Karpas-422 (cell line): ENCODE data around the gene PCDHGB7. TPM values are rescaled to one million over a fixed set of nuclear protein-coding genes. Genes with fewer than 3 reads are reported as not detected.
"Not testable (repeated sequence)": the region's sequence is repeated elsewhere in the genome, so short reads cannot be mapped to it uniquely, and the experiment has no call there.

ENCODE experiments used
- DNase-seq: peaks from one replicate; pipeline ENCODE4 v3.0.0-alpha.2; 2015
- H2AFZ ChIP-seq: fragments of 200-600 bp; sonication (generic); 2 replicates; pipeline ENCODE4 v1.6.1; 2014; ENCODE audit warnings: antibody characterized with exemption, low read length, mixed read lengths
- H3K27ac ChIP-seq: fragments of 200-600 bp; sonication (generic); 2 replicates; pipeline ENCODE4 v1.5.1; 2014; ENCODE audit warnings: mild to moderate bottlenecking, low read length, moderate library complexity
- H3K27me3 ChIP-seq: fragments of 200-600 bp; sonication (generic); 2 replicates; pipeline ENCODE4 v1.6.1; 2014; ENCODE audit warnings: low read length, mixed read lengths
- H3K36me3 ChIP-seq: fragments of 200-600 bp; sonication (generic); 2 replicates; pipeline ENCODE4 v1.6.1; 2014; ENCODE audit warnings: low read length, mixed read lengths; ENCODE audit not compliant: insufficient read depth
- H3K4me1 ChIP-seq: fragments of 200-600 bp; sonication (generic); 2 replicates; pipeline ENCODE4 v1.6.1; 2014; ENCODE audit warnings: mild to moderate bottlenecking, low read length, mixed read lengths
- H3K4me2 ChIP-seq: fragments of 200-600 bp; sonication (generic); 2 replicates; pipeline ENCODE4 v1.6.1; 2014; ENCODE audit warnings: low read length, low read depth, mild to moderate bottlenecking; ENCODE audit not compliant: poor library complexity, severe bottlenecking
- H3K4me3 ChIP-seq: fragments of 200-600 bp; sonication (generic); 2 replicates; pipeline ENCODE4 v1.5.1; 2014; ENCODE audit warnings: mild to moderate bottlenecking, antibody characterized with exemption, low read length, mixed read lengths
- H3K79me2 ChIP-seq: fragments of 200-600 bp; sonication (generic); 2 replicates; pipeline ENCODE4 v1.6.1; 2014; ENCODE audit warnings: mild to moderate bottlenecking, low read length, mixed read lengths
- H3K9ac ChIP-seq: fragments of 200-600 bp; sonication (generic); 2 replicates; pipeline ENCODE4 v1.6.0; 2014; ENCODE audit warnings: low read length
- H3K9me2 ChIP-seq: fragments of 200-600 bp; sonication (generic), shearing (Covaris generic); replicated peaks from 2 replicates; pipeline ENCODE4 v1.6.0; 2014; ENCODE audit warnings: mild to moderate bottlenecking, low read length, moderate library complexity; ENCODE audit not compliant: insufficient read depth
- H3K9me3 ChIP-seq: fragments of 300-700, 200-600 bp; sonication (generic); 2 replicates; pipeline ENCODE4 v1.6.1; 2014; ENCODE audit warnings: low read length, mixed read lengths
- H4K20me1 ChIP-seq: fragments of 200-600 bp; sonication (generic); 2 replicates; pipeline ENCODE4 v1.6.1; 2014; ENCODE audit warnings: mild to moderate bottlenecking, antibody characterized with exemption, low read length, low read depth; ENCODE audit not compliant: insufficient read depth
- total RNA-seq: library from RNA; depleted of rRNA; stranded (reverse); fragments of >200 nt; shearing (Covaris generic); gene quantifications from 2 replicates; pipeline ENCODE4 v1.2.3, GENCODE V29; 2014; ENCODE audit warnings: low replicate concordance

Gene PCDHGB7
- total RNA-seq, 1 experiment from 2014 or later, result 6.3 TPM

DNA sequence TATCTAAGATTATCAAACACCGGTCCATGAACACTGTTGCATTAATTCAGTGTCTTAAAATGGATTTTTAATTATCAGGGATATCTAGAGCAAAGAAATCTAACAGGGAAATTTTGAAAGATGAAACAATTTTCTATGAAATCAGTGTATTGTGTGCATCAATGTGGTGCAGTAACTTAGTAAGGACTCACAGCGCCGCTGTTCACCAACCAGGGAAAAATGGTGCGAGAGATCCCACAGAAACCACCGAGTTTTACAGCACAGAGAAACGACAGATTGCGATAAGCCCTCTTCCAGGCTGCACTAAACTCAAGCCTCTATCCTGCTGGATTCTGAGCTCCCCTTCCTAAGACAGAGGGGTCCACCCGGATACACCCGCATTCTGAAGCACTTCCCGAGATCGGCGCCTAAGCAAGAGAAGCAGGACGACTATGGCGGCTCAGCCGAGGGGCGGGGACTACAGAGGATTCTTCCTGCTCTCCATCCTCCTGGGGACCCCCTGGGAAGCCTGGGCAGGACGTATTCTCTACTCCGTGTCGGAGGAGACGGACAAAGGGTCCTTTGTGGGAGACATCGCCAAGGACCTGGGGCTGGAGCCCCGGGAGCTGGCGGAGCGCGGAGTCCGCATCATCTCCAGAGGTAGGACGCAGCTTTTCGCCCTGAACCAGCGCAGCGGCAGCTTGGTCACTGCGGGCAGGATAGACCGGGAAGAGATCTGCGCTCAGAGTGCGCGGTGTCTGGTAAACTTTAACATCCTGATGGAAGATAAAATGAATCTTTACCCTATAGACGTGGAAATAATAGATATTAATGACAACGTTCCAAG is 34.8 kb upstream of the PCDHGB7 start, which contains the start of gene PCDHGA7:
PCDHGA7 (plus strand) TSS at position 274 of the 826 bp plus-strand sequence; CDS start at position 432, 158 bp downstream.
- H2AFZ ChIP-seq, result no peak within 1 kb of the TSS
- H4K20me1 ChIP-seq, result no peaks in the 10 kb centered on the region
- no peaks in the 10 kb centered on the region for H3K9me2 ChIP-seq
- H3K4me1 ChIP-seq, result no peaks in the 10 kb centered on the region
- H3K9ac ChIP-seq, result no peak within 1 kb of the TSS
- H3K36me3 ChIP-seq, result peaks cover 63% of the 10 kb centered on the region
- H3K4me3 ChIP-seq, result peak within 1 kb of the TSS; percentile 18; the same call in 1 of the 2 replicates
- H3K9me3 ChIP-seq, result peaks cover 39% of the 10 kb centered on the region
- H3K79me2 ChIP-seq, result peaks cover 37% of the 10 kb centered on the region
- DNase-seq, result no peak
- H3K4me2 ChIP-seq, result no peak within 1 kb of the TSS
- H3K27me3 ChIP-seq, result no peaks in the 10 kb centered on the region
- H3K27ac ChIP-seq, result no peak within 1 kb of the TSS

DNA sequence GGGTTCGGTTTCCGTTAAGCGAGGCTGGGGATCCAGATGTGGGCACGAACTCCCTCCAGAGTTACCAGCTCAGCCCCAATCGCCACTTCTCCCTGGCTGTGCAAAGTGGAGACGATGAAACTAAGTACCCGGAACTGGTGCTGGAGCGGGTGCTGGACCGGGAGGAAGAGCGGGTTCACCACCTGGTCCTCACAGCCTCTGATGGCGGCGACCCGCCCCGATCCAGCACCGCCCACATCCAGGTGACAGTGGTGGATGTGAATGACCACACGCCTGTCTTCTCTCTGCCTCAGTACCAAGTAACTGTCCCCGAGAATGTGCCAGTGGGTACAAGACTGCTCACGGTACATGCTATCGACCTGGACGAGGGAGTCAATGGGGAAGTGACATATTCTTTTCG is 34.1 kb upstream of the PCDHGB7 start:
- no peak overlapping the region for H3K9ac ChIP-seq
- H3K36me3 ChIP-seq, result peaks cover 62% of the 10 kb centered on the region
- H3K4me2 ChIP-seq, result no peak overlapping the region
- no peak overlapping the region for H3K27ac ChIP-seq
- no peak for DNase-seq
- no peaks in the 10 kb centered on the region for H3K27me3 ChIP-seq
- H2AFZ ChIP-seq, result no peak overlapping the region
- H3K9me2 ChIP-seq, result no peaks in the 10 kb centered on the region
- H3K4me1 ChIP-seq, result no peaks in the 10 kb centered on the region
- H4K20me1 ChIP-seq, result no peaks in the 10 kb centered on the region
- peaks cover 40% of the 10 kb centered on the region for H3K9me3 ChIP-seq
- peaks cover 33% of the 10 kb centered on the region for H3K79me2 ChIP-seq
- peak overlapping the region; percentile 18; the same call in 1 of the 2 replicates for H3K4me3 ChIP-seq

DNA sequence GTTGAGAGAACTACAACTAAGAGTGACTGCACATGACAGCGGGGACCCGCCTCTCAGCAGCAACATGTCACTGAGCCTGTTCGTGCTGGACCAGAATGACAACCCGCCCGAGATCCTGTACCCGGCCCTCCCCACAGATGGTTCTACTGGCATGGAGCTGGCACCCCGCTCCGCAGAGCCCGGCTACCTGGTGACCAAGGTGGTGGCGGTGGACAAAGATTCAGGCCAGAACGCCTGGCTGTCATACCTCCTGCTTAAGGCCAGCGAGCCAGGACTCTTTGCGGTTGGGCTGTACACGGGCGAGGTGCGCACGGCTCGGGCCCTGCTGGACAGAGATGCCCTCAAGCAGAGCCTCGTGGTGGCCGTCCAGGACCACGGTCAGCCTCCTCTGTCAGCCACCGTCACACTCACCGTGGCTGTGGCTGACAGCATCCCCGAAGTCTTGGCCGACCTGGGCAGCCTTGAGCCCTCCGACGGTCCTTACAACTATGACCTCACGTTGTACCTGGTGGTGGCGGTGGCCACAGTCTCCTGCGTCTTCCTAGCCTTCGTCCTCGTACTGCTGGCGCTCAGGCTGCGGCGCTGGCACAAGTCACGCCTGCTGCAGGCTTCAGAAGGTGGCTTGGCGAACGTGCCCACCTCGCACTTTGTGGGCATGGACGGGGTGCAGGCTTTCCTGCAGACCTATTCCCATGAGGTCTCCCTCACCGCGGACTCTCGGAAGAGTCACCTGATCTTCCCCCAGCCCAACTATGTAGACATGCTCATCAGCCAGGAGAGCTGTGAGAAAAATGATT is 32.8 kb upstream of the PCDHGB7 start:
- H3K9me2 ChIP-seq, result no peaks in the 10 kb centered on the region
- no peaks in the 10 kb centered on the region for H4K20me1 ChIP-seq
- no peak overlapping the region for H3K4me2 ChIP-seq
- DNase-seq, result no peak
- no peaks in the 10 kb centered on the region for H3K27me3 ChIP-seq
- H2AFZ ChIP-seq, result no peak overlapping the region
- no peak overlapping the region for H3K9ac ChIP-seq
- H3K4me1 ChIP-seq, result no peaks in the 10 kb centered on the region
- H3K27ac ChIP-seq, result no peak overlapping the region
- no peak overlapping the region for H3K4me3 ChIP-seq
- peaks cover 50% of the 10 kb centered on the region for H3K36me3 ChIP-seq
- peaks cover 21% of the 10 kb centered on the region; the same call in 1 of the 2 replicates for H3K79me2 ChIP-seq
- H3K9me3 ChIP-seq, result peaks cover 38% of the 10 kb centered on the region

DNA sequence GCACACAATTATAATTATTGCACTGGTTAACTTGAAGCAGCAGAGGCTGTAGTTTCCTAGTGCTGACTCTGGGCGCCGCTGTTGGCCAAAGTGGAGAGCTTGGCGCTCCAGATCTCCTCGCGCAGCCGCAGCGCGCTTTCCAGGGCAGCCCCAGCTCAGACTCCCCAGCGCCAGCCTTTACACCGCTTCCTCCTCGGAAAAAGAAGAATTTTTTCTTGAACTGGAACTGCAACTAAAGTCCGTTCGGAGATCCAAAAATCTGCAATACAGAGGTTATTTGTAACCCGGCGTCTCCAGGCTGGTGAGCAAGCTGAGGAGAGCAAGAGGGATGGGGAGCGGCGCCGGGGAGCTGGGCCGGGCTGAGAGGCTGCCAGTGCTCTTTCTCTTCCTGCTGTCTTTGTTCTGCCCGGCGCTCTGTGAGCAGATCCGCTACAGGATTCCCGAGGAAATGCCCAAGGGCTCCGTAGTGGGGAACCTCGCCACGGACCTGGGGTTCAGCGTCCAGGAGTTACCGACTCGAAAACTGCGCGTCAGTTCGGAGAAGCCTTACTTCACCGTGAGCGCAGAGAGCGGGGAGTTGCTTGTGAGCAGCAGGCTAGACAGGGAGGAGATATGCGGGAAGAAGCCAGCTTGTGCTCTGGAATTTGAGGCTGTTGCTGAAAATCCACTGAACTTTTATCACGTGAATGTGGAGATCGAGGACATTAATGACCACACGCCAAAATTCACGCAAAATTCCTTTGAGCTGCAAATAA is 29.7 kb upstream of the PCDHGB7 start, which contains the start of gene PCDHGB4:
PCDHGB4 (plus strand) TSS at position 142 of the 755 bp plus-strand sequence; CDS start at position 329, 187 bp downstream.
- peaks cover 47% of the 10 kb centered on the region for H3K36me3 ChIP-seq
- H2AFZ ChIP-seq, H4K20me1 ChIP-seq, H3K27me3 ChIP-seq, H3K4me1 ChIP-seq, H3K4me3 ChIP-seq, H3K9me2 ChIP-seq, H3K9ac ChIP-seq, H3K27ac ChIP-seq, DNase-seq, H3K4me2 ChIP-seq: not testable (repeated sequence)
- H3K79me2 ChIP-seq, result peaks cover 12% of the 10 kb centered on the region; the same call in 1 of the 2 replicates
- peaks cover 26% of the 10 kb centered on the region for H3K9me3 ChIP-seq

- no peak overlapping the region for H3K4me2 ChIP-seq
Observed at GRCh38 chr5:141388661-141389060, 28.8 kb upstream of the PCDHGB7 start.

GRCh38 chr5:141389153-141390042 is 28.1 kb upstream of the PCDHGB7 start:
- peaks cover 8% of the 10 kb centered on the region; the same call in 1 of the 2 replicates for H3K79me2 ChIP-seq
- no peak for DNase-seq
- H3K4me2 ChIP-seq, result no peak overlapping the region
- H3K36me3 ChIP-seq, result peaks cover 40% of the 10 kb centered on the region
- H3K4me1 ChIP-seq, result no peaks in the 10 kb centered on the region
- no peaks in the 10 kb centered on the region for H3K9me2 ChIP-seq
- no peaks in the 10 kb centered on the region for H4K20me1 ChIP-seq
- peaks cover 23% of the 10 kb centered on the region for H3K9me3 ChIP-seq
- no peak overlapping the region for H3K9ac ChIP-seq
- no peak overlapping the region for H3K4me3 ChIP-seq
- H3K27ac ChIP-seq, result no peak overlapping the region
- H2AFZ ChIP-seq, result no peak overlapping the region
- no peaks in the 10 kb centered on the region for H3K27me3 ChIP-seq

More at GRCh38 chr5:141388661-141389060, 28.8 kb upstream of the PCDHGB7 start:
- Histone ChIP-seq H3K9ac (no peak overlapping the region), H3K9me3 (peaks cover 24% of the 10 kb centered on the region), H3K27ac (no peak overlapping the region), H3K27me3 (no peaks in the 10 kb centered on the region), H3K36me3 (peaks cover 41% of the 10 kb centered on the region), H3K9me2 (no peaks in the 10 kb centered on the region), H3K4me3 (no peak overlapping the region), H4K20me1 (no peaks in the 10 kb centered on the region), H3K79me2 (peaks cover 9% of the 10 kb centered on the region; the same call in 1 of the 2 replicates), H3K4me1 (no peaks in the 10 kb centered on the region), H2AFZ (no peak overlapping the region)
- DNase-seq, result no peak

- no peaks in the 10 kb centered on the region for H3K9me2 ChIP-seq
- H3K4me3 ChIP-seq, result no peak within 1 kb of the TSS
- H3K4me1 ChIP-seq, result no peaks in the 10 kb centered on the region
- H3K27ac ChIP-seq, result no peak within 1 kb of the TSS
- H3K9me3 ChIP-seq, result peaks cover 19% of the 10 kb centered on the region
- no peaks in the 10 kb centered on the region for H3K79me2 ChIP-seq
- no peak for DNase-seq
- H3K4me2 ChIP-seq, result no peak within 1 kb of the TSS
- no peaks in the 10 kb centered on the region for H4K20me1 ChIP-seq
- peaks cover 27% of the 10 kb centered on the region; the same call in 1 of the 2 replicates for H3K36me3 ChIP-seq
- no peak within 1 kb of the TSS for H3K9ac ChIP-seq
- H2AFZ ChIP-seq, result no peak within 1 kb of the TSS
- H3K27me3 ChIP-seq, result no peaks in the 10 kb centered on the region
Observed at GRCh38 chr5:141392429-141393198, 24.9 kb upstream of the PCDHGB7 start, which contains the start of gene PCDHGA8. PCDHGA8 (plus strand) TSS chr5:141392633; CDS start chr5:141392814, 181 bp downstream.
